ENCODE results near the gene DOCK3. TPM values are rescaled to one million over a fixed set of nuclear protein-coding genes. Genes with fewer than 3 reads are reported as not detected.
"Not testable (repeated sequence)": the region's sequence is repeated elsewhere in the genome, so short reads cannot be mapped to it uniquely, and the experiment has no call there.

The DOCK3 gene
- total and polyA plus RNA-seq, 10 of the 15 experiments (the other 5 are each of a cell fraction or from before 2014, with no cell fraction given), result 0.02 to 0.52 (median 0.04) TPM; not detected in 5

DNA sequence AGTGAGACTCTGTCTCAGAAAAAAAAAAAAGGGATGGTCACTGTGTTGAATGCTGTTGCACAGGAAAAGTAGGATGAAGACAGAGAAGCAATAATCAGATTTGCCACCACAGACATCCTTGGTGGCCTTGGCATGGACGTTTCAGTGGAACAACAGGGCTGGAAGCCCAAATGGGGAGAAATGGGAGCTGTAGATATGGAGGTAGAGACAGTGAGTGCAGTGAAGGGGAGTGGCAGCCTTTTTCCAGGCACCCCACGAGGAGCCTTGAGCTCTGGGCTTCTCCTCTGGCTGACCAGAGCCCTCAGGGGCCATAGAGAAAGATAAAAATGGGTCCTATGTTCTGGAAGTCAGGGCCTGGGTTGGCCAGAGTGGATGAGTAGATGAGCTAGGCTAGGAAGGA is 12.3 kb upstream of the DOCK3 start (continued):
- TF ChIP-seq CREB1 (IDR thresholded peaks at IDR 0.05; ENCODE audit: low read depth), result no peak
- TF ChIP-seq, protein P1, sequence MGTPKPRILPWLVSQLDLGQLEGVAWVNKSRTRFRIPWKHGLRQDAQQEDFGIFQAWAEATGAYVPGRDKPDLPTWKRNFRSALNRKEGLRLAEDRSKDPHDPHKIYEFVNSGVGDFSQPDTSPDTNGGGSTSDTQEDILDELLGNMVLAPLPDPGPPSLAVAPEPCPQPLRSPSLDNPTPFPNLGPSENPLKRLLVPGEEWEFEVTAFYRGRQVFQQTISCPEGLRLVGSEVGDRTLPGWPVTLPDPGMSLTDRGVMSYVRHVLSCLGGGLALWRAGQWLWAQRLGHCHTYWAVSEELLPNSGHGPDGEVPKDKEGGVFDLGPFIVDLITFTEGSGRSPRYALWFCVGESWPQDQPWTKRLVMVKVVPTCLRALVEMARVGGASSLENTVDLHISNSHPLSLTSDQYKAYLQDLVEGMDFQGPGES (IDR thresholded peaks at IDR 0.05), result no peak
- TF ChIP-seq BHLHE40 (IDR thresholded peaks at IDR 0.05; ENCODE audit: borderline replicate concordance in 1 of 2, low read depth in 2 of 2, low read length in 1 of 2), result no peak

DNA sequence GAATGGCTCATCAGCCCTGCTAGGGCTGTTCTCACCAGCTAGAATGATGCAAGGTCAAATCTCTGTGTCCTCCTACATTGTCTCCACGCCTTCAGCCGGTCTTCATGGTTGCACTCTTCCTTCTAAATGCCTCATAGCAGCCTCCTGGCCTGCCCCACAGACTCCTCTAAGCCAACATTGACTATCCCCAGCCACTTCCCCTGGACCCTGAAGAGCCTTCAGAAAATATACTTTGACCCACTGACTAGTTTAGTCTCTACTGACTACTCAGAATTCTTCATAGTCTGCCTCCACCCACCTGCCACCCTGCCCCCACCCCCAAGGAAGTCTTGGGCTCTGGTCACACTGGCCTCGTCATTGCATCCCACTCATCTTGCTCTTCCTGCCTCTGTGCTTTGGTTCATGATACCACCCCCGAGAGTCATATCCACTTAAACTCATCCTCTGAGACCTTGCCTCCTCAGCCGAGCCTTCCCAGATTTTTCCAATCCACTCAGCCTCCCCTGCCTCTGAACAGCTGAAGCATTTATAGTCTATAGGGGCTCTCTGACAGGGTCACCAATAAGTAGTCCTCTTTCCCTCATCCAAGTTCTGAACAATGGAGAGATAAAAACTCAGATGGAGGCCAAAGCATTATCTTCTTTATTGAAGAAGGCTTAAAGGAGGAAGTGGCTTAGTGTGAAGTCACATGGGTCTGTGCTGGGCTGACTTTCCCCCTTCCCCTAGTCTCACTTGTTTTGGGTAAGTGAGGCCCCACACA is 9.5 kb upstream of the DOCK3 start:
- H3K4me2 ChIP-seq (ENCODE audit: control insufficient read depth, insufficient read depth), result no peak overlapping the region
- DNase-seq (ENCODE audit: low read depth, low spot score), result no peak
- H3K9me3 ChIP-seq (replicated peaks; ENCODE audit: control insufficient read depth, insufficient read depth, low read length), result no peaks in the 10 kb centered on the region
- ChIA-PET CTCF (interaction anchor here (0.7 kb wide), 1 partner anchor 49 kb away, joined by 3 read pairs; no protein-coding TSS in a partner anchor), SMC1A (ENCODE audit: uncharacterized antibody, unreplicated experiment) (no interaction called here), POLR2A (interaction anchor here (0.6 kb wide), 1 partner anchor 547 kb away, joined by 3 read pairs; no protein-coding TSS in a partner anchor), RAD21 (ENCODE audit: unreplicated experiment) (no interaction called here)
- no peaks in the 10 kb centered on the region for H3K36me3 ChIP-seq (ENCODE audit: control insufficient read depth in 2 of 2, insufficient read depth in 2 of 2, low read length in 1 of 2)
- no peak for ATAC-seq
- H3K9ac ChIP-seq (ENCODE audit: control insufficient read depth, insufficient read depth, low read length), result no peak overlapping the region
- no peaks in the 10 kb centered on the region for H4K20me1 ChIP-seq (ENCODE audit: control insufficient read depth, insufficient read depth)
- in situ Hi-C loops (cut with MboI) (no loop called here), intact Hi-C loops (cut with micrococcal nuclease; ENCODE audit: unreplicated experiment) (no loop called here)
- no peaks in the 10 kb centered on the region for H3K79me2 ChIP-seq (ENCODE audit: control insufficient read depth, insufficient read depth, low read length)
- FAIRE-seq, result no peak
- BruUV-seq (replicated peaks), result no TSS peak
- 11% methylated on average over 5 of the region's 5 CpGs for WGBS (ENCODE audit: insufficient coverage, insufficient replicate concordance, low lambda C conversion rate, missing lambda C conversion rate)
- no peak overlapping the region for H3K4me3 ChIP-seq
- H3K4me1 ChIP-seq (ENCODE audit: control insufficient read depth, insufficient read depth, low read length), result no peaks in the 10 kb centered on the region
- peaks cover 0 to 5% of the 10 kb centered on the region in 2 experiments; a peak in 2 of 4 replicates for H3K27me3 ChIP-seq (replicated peaks in 1 of 2; ENCODE audit: control insufficient read depth in 2 of 2, insufficient read depth in 2 of 2, low read length in 1 of 2)
- no peak overlapping the region for H3K27ac ChIP-seq (ENCODE audit: control insufficient read depth, insufficient read depth)
- TF ChIP-seq, protein P2, sequence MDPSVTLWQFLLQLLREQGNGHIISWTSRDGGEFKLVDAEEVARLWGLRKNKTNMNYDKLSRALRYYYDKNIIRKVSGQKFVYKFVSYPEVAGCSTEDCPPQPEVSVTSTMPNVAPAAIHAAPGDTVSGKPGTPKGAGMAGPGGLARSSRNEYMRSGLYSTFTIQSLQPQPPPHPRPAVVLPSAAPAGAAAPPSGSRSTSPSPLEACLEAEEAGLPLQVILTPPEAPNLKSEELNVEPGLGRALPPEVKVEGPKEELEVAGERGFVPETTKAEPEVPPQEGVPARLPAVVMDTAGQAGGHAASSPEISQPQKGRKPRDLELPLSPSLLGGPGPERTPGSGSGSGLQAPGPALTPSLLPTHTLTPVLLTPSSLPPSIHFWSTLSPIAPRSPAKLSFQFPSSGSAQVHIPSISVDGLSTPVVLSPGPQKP (IDR thresholded peaks at IDR 0.05; ENCODE audit: low read depth, low read length), result no peak
- peak; percentile 25; the same call in 1 of the 2 replicates for TF ChIP-seq SPI1 (IDR thresholded peaks at IDR 0.05; ENCODE audit: borderline replicate concordance, insufficient read depth, low read depth, low read length)
- H2AFZ ChIP-seq (ENCODE audit: control insufficient read depth, low read depth, low read length), result no peak overlapping the region

DNA sequence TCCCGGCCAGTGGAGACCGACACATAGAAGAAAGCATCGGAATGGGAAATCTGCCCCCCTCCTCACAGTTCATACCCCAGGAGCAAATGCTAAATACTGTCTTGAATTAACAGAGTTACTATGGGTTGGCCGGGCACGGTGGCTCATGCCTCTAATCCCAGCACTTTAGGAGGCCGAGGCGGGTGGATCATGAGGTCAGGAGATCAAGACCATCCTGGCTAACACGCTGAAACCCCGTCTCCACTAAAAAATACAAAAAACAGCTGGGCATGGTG is 8.9 kb upstream of the DOCK3 start:
- H2AFZ ChIP-seq (ENCODE audit: control insufficient read depth, low read depth, low read length); H3K4me1 ChIP-seq (ENCODE audit: control insufficient read depth, insufficient read depth, low read length); SMC1A ChIA-PET (ENCODE audit: uncharacterized antibody, unreplicated experiment); POLR2A ChIA-PET; H3K9ac ChIP-seq (ENCODE audit: control insufficient read depth, insufficient read depth, low read length); intact Hi-C loops (cut with micrococcal nuclease; ENCODE audit: unreplicated experiment); H3K4me3 ChIP-seq; DNase-seq (ENCODE audit: low read depth, low spot score); H3K9me3 ChIP-seq (replicated peaks; ENCODE audit: control insufficient read depth, insufficient read depth, low read length); H3K27ac ChIP-seq (ENCODE audit: control insufficient read depth, insufficient read depth); H4K20me1 ChIP-seq (ENCODE audit: control insufficient read depth, insufficient read depth); ATAC-seq; RAD21 ChIA-PET (ENCODE audit: unreplicated experiment); FAIRE-seq; in situ Hi-C loops (cut with MboI); H3K79me2 ChIP-seq (ENCODE audit: control insufficient read depth, insufficient read depth, low read length); BruUV-seq (replicated peaks); H3K27me3 ChIP-seq (replicated peaks in 1 of 2; ENCODE audit: control insufficient read depth in 2 of 2, insufficient read depth in 2 of 2, low read length in 1 of 2); H3K4me2 ChIP-seq (ENCODE audit: control insufficient read depth, insufficient read depth); H3K36me3 ChIP-seq (ENCODE audit: control insufficient read depth in 2 of 2, insufficient read depth in 2 of 2, low read length in 1 of 2); CTCF ChIA-PET: not testable (repeated sequence)
- WGBS (ENCODE audit: insufficient coverage, insufficient replicate concordance, low lambda C conversion rate, missing lambda C conversion rate), result 30% methylated on average over 8 of the region's 9 CpGs
